Astrocyte of the cerebellum (primary cell): ENCODE measurements around the gene ARHGEF16.

Experiments
- DNase-seq: peaks from one replicate; pipeline ENCODE4 v3.0.0-alpha.2; 2011; ENCODE audit warnings: low read depth
- H3K4me3 ChIP-seq: 2 replicates; pipeline ENCODE4 v1.5.1; 2011; ENCODE audit warnings: mild to moderate bottlenecking, low read depth, low read length, moderate library complexity
- in situ Hi-C: cut with HindIII; loops from 2 replicates; pipeline ENCODE4 v1.10.0; 2017; ENCODE audit warnings: low sequenced_read_pairs
- TF ChIP-seq, protein P1 (sequence below): IDR thresholded peaks from 2 replicates; pipeline ENCODE4 v1.5.1; 2012; ENCODE audit warnings: low read length, low read depth, moderate library complexity, mild to moderate bottlenecking; ENCODE audit errors: missing control alignments

Gene ARHGEF16

DNA sequence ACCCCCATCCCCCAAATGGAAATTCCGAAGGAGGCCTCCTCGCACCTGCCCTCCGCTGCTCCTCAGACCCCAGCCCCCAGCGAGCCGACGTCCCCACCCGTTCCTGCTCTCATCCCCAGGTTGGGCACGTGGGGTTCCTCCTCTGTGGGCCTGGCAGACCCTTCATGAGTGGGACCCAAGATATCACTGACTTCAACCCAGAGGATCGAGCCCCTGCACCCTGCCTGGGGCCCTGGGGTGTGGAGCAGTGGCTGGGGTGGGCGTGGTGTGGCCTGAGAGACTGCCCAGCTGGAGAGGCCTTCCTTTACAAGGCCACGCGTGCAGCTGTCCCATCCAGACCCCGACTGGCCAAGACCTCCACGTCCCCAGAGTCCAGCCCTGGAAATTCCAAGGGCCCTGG, 17.6 kb upstream of the ARHGEF16 start:
- DNase-seq = no peak
- H3K4me3 ChIP-seq = no peak overlapping the region
- TF ChIP-seq, protein P1, sequence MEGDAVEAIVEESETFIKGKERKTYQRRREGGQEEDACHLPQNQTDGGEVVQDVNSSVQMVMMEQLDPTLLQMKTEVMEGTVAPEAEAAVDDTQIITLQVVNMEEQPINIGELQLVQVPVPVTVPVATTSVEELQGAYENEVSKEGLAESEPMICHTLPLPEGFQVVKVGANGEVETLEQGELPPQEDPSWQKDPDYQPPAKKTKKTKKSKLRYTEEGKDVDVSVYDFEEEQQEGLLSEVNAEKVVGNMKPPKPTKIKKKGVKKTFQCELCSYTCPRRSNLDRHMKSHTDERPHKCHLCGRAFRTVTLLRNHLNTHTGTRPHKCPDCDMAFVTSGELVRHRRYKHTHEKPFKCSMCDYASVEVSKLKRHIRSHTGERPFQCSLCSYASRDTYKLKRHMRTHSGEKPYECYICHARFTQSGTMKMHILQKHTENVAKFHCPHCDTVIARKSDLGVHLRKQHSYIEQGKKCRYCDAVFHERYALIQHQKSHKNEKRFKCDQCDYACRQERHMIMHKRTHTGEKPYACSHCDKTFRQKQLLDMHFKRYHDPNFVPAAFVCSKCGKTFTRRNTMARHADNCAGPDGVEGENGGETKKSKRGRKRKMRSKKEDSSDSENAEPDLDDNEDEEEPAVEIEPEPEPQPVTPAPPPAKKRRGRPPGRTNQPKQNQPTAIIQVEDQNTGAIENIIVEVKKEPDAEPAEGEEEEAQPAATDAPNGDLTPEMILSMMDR = no peak
- in situ Hi-C loops = no loop called here

DNA sequence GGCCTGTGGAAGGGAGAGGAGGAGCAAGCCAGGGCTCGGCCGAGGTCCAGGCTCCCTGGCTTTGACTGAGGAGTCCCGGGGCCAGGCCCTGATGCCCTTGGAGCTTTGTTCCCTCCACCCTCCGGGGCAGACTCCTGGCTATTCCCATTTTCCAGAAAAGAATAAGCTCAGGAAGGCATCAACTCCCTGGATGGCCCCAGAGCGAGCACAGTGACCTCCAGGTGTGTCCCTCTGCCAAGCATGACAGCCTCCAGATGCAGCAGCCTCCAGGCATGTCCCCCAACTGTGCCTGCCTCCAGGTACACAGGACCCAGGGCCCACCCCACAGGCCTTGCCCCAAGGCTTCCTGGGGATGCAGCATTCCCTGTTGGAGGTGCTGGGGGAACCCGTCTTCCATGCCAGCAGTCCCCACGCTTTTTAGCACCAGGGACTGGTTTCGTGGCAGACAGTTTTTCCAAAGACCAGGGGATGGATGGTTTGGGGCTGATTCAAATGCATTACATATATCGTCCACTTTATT, 15.7 kb upstream of the ARHGEF16 start:
- no peak overlapping the region for H3K4me3 ChIP-seq
- TF ChIP-seq, protein P1 = no peak
- in situ Hi-C loops = no loop called here
- DNase-seq = no peak

DNA sequence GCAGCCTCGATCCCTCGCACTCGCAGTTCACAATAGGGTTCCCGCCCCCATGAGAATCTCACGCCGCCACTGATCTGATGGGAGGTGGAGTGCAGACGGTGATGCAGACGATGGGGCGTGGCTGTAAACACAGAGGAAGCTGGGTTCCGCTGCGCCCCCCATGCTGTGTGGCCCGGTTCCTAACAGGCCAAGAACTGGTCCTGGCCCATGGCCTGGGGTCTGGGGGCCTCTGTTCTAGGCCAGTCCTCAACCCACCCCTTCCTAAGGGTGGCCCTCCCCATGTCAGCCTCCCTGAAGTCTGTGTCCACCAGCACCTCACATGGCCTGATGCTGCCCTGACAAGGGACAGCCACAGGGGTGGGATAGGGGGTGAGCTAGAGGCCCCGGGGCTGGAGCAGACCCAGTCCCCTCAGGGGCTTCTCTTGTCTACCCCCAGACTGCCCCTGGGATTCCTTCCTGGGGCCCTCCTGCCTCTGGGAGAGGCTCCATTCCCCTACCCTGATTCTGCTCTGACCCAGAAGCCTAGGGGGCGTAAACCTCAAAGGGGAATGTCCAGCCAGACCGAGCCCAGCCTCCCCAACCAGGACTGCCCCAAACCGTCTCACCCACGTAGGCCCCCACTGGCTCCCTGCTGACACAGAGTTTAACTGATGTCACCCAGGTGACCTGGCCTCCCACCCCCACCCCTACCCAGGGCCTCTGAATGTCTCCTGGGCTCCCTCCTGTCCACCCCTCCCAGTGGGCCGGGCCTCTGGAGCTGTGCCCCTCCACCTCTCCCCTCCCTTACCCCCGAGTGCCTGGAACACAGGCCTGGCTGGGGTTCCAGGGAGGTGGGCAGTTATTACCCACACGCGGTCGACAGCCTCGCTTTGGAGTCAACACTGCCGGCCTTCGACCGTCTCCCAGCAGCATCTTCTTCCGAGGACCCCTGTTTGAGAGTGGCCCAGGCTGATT, 14.8 kb upstream of the ARHGEF16 start:
- TF ChIP-seq, protein P1 = no peak
- DNase-seq = no peak
- in situ Hi-C loops = no loop called here
- no peak overlapping the region for H3K4me3 ChIP-seq

GRCh38 chr1:3440300-3440681, 14.2 kb upstream of the ARHGEF16 start:
- no peak for DNase-seq
- in situ Hi-C loops = no loop called here
- no peak overlapping the region for H3K4me3 ChIP-seq
- TF ChIP-seq, protein P1 = no peak

- no peak overlapping the region for H3K4me3 ChIP-seq
- TF ChIP-seq, protein P1 = no peak
- in situ Hi-C loops = no loop called here
- DNase-seq = no peak
Measured at GRCh38 chr1:3440711-3441409, 13.6 kb upstream of the ARHGEF16 start.

DNA sequence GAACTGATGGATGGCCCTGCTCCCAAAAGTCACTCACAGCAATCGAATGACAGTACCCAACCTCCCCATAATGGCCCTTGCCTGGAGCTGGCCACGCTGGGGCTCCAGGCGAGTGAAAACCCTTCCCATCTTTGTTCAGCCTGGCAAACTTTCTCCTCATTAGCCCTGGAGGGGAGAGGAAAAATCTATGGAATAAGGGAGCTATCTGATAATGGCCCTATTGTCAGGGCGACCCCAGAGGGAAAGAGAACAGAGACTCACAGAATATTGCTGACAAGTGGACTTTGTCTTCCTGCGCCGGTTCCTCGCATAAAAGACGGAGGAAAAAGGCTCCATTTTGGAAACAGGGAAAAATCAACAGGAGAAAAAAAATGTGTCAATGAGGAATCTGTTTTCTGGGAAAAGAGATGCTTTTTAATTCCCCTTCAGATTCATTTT, 13.0 kb upstream of the ARHGEF16 start:
- TF ChIP-seq, protein P1 = no peak
- in situ Hi-C loops = no loop called here
- no peak overlapping the region for H3K4me3 ChIP-seq
- DNase-seq = no peak
